Astrocyte of the spinal cord (primary cell): ENCODE data around the gene RMI2.

Experiments used
- DNase-seq: peaks from one replicate; pipeline ENCODE4 v3.0.0; 2011; ENCODE audit warnings: low read depth, low spot score
- H3K4me3 ChIP-seq: 2 replicates; pipeline ENCODE4 v1.5.1; 2011; ENCODE audit warnings: low read depth, mild to moderate bottlenecking, low read length, moderate library complexity
- CTCF ChIP-seq: IDR thresholded peaks from 2 replicates; pipeline ENCODE4 v1.5.1; 2012; ENCODE audit warnings: low read depth, mild to moderate bottlenecking, low read length, inconsistent platforms
- in situ Hi-C: cut with HindIII; loops from 2 replicates; pipeline ENCODE4 v1.10.0; 2017; ENCODE audit warnings: low sequenced_read_pairs

The RMI2 gene

GRCh38 chr16:11312718-11313492 is 32.4 kb upstream of the RMI2 start:
- in situ Hi-C loops: no loop called here
- peak; percentile 48 for DNase-seq
- no peak overlapping the region for H3K4me3 ChIP-seq
- no peak for TF ChIP-seq CTCF

GRCh38 chr16:11313493-11314308 is 31.6 kb upstream of the RMI2 start:
- no peak for TF ChIP-seq CTCF
- no peak overlapping the region for H3K4me3 ChIP-seq
- no peak for DNase-seq
- in situ Hi-C loops: no loop called here

GRCh38 chr16:11314309-11314894 is 30.9 kb upstream of the RMI2 start:
- no peak for TF ChIP-seq CTCF
- H3K4me3 ChIP-seq: no peak overlapping the region
- no peak for DNase-seq
- in situ Hi-C loops: no loop called here

- peak; percentile 96 for DNase-seq
These were observed 29.7 kb upstream of the RMI2 start for GRCh38 chr16:11315510-11315909.

GRCh38 chr16:11316331-11317015 is 28.8 kb upstream of the RMI2 start:
- in situ Hi-C loops: no loop called here
- peak; percentile 67 for DNase-seq
- no peak for TF ChIP-seq CTCF

More at GRCh38 chr16:11315510-11315909, 29.7 kb upstream of the RMI2 start:
- no peak overlapping the region for H3K4me3 ChIP-seq
- TF ChIP-seq CTCF: peak; percentile 36
- in situ Hi-C loops: no loop called here

GRCh38 chr16:11318817-11319216 is 26.4 kb upstream of the RMI2 start:
- no peak for DNase-seq
- no peak overlapping the region for H3K4me3 ChIP-seq
- TF ChIP-seq CTCF: no peak
- in situ Hi-C loops: no loop called here

More at GRCh38 chr16:11316331-11317015, 28.8 kb upstream of the RMI2 start:
- no peak overlapping the region for H3K4me3 ChIP-seq
